Retinal pigment epithelial cell (primary cell): ENCODE measurements around the gene SVOPL.
"Not testable (repeated sequence)": the region's sequence is repeated elsewhere in the genome, so short reads cannot be mapped to it uniquely, and the experiment has no call there.

ENCODE experiments used
- DNase-seq: peaks from one replicate; pipeline ENCODE4 v3.0.0-alpha.2; 2010; ENCODE audit warnings: low read depth
- H3K4me3 ChIP-seq: 2 replicates; pipeline ENCODE4 v1.5.1; 2011; ENCODE audit warnings: mild to moderate bottlenecking, low read length, control low read depth, moderate library complexity
- TF ChIP-seq, protein P1 (sequence below): conservative IDR thresholded peaks from 2 replicates; pipeline ENCODE4 v1.5.1; 2011; ENCODE audit warnings: low read depth, low read length, control low read depth, inconsistent platforms

SVOPL gene

DNA sequence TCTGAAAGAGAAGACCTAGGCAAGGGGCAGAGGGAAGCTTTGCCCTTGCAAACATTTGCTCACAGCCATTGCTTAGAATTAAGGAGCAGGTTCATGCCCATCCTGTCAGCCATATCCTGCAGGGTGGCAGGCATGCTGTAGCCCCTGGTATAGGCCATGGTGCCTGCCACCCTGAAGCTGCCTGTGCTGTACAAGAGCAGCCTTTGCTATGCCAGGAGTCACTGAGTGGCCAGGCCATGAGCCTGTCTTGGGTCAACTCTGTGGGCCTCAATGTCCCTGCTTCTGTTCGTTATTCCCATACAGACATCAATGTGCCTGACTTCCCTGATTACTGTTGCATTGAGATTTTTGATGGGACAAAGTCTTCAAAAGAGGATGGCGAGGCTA, 368 bp upstream of the SVOPL start:
- no peak overlapping the region for H3K4me3 ChIP-seq
- TF ChIP-seq, protein P1, sequence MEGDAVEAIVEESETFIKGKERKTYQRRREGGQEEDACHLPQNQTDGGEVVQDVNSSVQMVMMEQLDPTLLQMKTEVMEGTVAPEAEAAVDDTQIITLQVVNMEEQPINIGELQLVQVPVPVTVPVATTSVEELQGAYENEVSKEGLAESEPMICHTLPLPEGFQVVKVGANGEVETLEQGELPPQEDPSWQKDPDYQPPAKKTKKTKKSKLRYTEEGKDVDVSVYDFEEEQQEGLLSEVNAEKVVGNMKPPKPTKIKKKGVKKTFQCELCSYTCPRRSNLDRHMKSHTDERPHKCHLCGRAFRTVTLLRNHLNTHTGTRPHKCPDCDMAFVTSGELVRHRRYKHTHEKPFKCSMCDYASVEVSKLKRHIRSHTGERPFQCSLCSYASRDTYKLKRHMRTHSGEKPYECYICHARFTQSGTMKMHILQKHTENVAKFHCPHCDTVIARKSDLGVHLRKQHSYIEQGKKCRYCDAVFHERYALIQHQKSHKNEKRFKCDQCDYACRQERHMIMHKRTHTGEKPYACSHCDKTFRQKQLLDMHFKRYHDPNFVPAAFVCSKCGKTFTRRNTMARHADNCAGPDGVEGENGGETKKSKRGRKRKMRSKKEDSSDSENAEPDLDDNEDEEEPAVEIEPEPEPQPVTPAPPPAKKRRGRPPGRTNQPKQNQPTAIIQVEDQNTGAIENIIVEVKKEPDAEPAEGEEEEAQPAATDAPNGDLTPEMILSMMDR, result no peak
- no peak for DNase-seq

GRCh38 chr7:138699661-138700060, 1.5 kb downstream of the SVOPL start:
- no peak overlapping the region for H3K4me3 ChIP-seq
- TF ChIP-seq, protein P1, result no peak
- DNase-seq, result no peak

GRCh38 chr7:138698281-138698680, 2.9 kb downstream of the SVOPL start:
- no peak for DNase-seq
- TF ChIP-seq, protein P1, result no peak

GRCh38 chr7:138697535-138698182, 3.5 kb downstream of the SVOPL start:
- no peak for DNase-seq
- no peak overlapping the region for H3K4me3 ChIP-seq

More at GRCh38 chr7:138698281-138698680, 2.9 kb downstream of the SVOPL start:
- H3K4me3 ChIP-seq, result no peak overlapping the region

DNA sequence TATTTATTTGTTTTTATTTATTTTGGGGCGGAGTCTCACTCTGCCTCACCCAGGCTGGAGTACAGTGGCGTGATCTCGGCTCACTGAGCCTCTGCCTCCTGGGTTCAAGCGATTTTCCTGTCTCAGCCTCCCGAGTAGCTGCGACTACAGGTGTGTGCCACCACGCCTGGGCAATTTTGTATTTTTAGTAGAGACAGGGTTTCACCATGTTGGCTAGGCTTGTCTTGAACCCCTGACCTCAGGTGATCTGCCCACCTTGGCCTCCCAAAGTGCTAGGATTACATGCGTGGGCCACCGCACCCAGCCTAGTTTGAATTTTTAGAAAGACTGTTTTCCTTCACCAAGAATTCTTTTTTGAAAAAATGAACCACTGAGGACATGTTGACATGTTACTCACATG, 5.4 kb downstream of the SVOPL start:
- DNase-seq, H3K4me3 ChIP-seq: not testable (repeated sequence)

More at GRCh38 chr7:138697535-138698182, 3.5 kb downstream of the SVOPL start:
- TF ChIP-seq, protein P1, result no peak

GRCh38 chr7:138695106-138695505, 6.1 kb downstream of the SVOPL start:
- H3K4me3 ChIP-seq, result no peak overlapping the region
- TF ChIP-seq, protein P1, result no peak
- no peak for DNase-seq

DNA sequence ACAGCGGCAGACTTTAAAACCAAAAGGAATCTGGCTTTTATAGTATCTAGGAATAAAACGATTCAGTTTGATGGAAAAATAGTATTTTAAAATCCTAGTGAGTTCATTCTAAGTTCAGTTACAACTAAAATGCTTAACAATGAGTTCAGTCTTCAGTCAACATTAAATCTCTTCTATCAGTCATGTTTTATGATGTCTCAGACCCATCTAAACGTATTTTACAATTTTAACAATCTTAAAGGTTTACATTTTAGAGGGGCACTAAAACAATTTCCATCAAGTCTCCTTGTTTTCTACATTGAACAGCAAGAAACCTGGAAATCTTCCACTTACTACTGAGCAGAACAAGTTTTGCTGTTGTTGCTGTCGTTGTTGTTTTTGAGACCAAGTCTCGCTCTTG, 10.0 kb downstream of the SVOPL start:
- TF ChIP-seq, protein P1, result no peak

GRCh38 chr7:138690495-138690894, 10.7 kb downstream of the SVOPL start:
- no peak for DNase-seq
- TF ChIP-seq, protein P1, result no peak
- H3K4me3 ChIP-seq, result no peak overlapping the region

More for the DNA sequence above, 10.0 kb downstream of the SVOPL start:
- H3K4me3 ChIP-seq, result no peak overlapping the region
- no peak for DNase-seq

DNA sequence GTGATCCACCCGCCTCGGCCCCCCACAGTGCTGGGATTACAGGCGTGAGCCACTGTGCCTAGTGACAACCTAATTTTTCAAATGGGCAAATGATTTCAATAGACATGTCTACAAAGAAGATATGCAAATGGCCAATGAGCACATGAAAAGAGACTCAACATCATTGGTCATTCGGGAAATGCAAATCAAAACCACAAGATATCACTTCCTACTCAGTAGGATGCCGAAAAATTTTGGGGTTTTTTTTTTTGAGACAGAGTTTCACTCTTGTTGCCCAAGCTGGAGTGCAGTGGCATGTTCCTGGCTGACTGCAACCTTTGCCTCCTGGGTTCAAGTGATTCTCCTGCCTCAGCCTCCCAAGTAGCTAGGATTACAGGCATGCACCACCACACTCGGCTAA, 13.1 kb downstream of the SVOPL start:
- H3K4me3 ChIP-seq, DNase-seq: not testable (repeated sequence)
